ENCODE results near the gene TMC1. TPM values are rescaled to one million over a fixed set of nuclear protein-coding genes. Genes with fewer than 3 reads are reported as not detected.

Gene TMC1
- total RNA-seq, 2 donors from 2014 or later: 0.09 TPM; not detected in 1

DNA sequence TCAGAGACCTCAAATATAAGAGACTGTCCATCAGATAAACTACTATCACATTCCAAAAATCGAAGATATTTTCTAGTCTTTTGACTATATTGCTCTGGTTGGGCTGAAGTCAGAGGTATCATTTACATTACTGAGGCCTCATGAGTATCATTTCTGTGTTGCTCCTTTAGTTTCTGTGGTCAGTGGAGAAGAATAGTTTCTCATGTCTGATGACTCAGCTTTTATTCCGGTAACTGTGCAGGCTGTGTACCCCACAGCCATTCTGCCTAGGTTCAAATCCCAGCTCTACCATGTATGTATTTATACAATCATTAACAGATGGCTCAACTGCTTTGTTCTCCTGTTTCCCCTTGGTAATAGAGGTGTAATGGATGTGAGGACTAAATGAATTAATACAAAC lies 252.2 kb downstream of the TMC1 start:
- Histone ChIP-seq H3K27ac (ENCODE audit: low read depth, low read length) (no peak overlapping the region), H3K36me3 (ENCODE audit: control insufficient read depth, insufficient read depth, low read length) (no peaks in the 10 kb centered on the region), H3K27me3 (ENCODE audit: control insufficient read depth, insufficient read depth, low read length, poor library complexity, severe bottlenecking) (no peaks in the 10 kb centered on the region), H3K9ac (ENCODE audit: extremely low read depth, low read length, poor library complexity, severe bottlenecking) (no peak overlapping the region), H3K9me3 (ENCODE audit: control insufficient read depth, low read length) (no peaks in the 10 kb centered on the region), H3K4me1 (ENCODE audit: control insufficient read depth, insufficient read depth, low read length) (no peaks in the 10 kb centered on the region), H3K4me3 (ENCODE audit: low read length) (no peak overlapping the region)
- DNase-seq: no peak
- Mint-ChIP-seq H3K36me3 (ENCODE audit: low read depth) (no peaks in the 10 kb centered on the region), H3K4me3 (no peak overlapping the region), H3K27ac (peak overlapping the region; percentile 31), H3K27me3 (ENCODE audit: insufficient read depth) (no peaks in the 10 kb centered on the region), H3K9me3 (no peaks in the 10 kb centered on the region), H3K4me1 (no peaks in the 10 kb centered on the region)
- TF ChIP-seq, protein P1, sequence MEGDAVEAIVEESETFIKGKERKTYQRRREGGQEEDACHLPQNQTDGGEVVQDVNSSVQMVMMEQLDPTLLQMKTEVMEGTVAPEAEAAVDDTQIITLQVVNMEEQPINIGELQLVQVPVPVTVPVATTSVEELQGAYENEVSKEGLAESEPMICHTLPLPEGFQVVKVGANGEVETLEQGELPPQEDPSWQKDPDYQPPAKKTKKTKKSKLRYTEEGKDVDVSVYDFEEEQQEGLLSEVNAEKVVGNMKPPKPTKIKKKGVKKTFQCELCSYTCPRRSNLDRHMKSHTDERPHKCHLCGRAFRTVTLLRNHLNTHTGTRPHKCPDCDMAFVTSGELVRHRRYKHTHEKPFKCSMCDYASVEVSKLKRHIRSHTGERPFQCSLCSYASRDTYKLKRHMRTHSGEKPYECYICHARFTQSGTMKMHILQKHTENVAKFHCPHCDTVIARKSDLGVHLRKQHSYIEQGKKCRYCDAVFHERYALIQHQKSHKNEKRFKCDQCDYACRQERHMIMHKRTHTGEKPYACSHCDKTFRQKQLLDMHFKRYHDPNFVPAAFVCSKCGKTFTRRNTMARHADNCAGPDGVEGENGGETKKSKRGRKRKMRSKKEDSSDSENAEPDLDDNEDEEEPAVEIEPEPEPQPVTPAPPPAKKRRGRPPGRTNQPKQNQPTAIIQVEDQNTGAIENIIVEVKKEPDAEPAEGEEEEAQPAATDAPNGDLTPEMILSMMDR (conservative IDR thresholded peaks at IDR 0.05): no peak
- 88 to 100% methylated on average over 1 to 2 of the region's 2 CpGs for WGBS, 2 experiments (ENCODE audit: insufficient coverage in 1 of 2, insufficient read length in 1 of 2)

DNA sequence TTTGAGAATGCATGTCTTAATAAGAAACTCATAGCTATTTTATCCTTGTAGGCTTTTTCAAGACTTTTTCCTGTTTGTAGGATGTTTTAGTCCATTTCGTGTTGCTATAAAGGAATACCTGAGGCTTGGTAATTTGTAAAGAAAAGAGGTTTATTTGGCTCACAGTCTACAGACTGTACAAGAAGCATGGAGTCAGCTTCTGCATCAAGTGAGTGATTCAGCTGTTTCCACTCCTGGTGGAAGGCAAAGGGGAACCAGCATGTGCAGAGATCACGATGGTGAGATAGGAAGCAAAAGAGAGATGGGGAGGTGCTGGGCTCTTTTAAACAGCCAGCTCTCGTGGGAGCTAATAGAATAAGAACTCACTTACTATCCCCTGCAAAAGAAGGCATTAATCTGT lies 254.2 kb downstream of the TMC1 start:
- no peak overlapping the region for H3K27ac ChIP-seq (ENCODE audit: low read depth, low read length)
- Mint-ChIP-seq H3K4me3 (no peak overlapping the region), H3K27ac (no peak overlapping the region), H3K36me3 (ENCODE audit: low read depth) (no peaks in the 10 kb centered on the region), H3K27me3 (ENCODE audit: insufficient read depth) (no peaks in the 10 kb centered on the region), H3K4me1 (peaks cover 2% of the 10 kb centered on the region), H3K9me3 (no peaks in the 10 kb centered on the region)
- no peaks in the 10 kb centered on the region for H3K36me3 ChIP-seq (ENCODE audit: control insufficient read depth, insufficient read depth, low read length)
- DNase-seq: no peak
- no peak overlapping the region for H3K9ac ChIP-seq (ENCODE audit: extremely low read depth, low read length, poor library complexity, severe bottlenecking)
- 80 to 92% methylated on average over 1 to 3 of the region's 3 CpGs for WGBS, 2 experiments (ENCODE audit: insufficient coverage in 1 of 2, insufficient read length in 1 of 2)
- H3K9me3 ChIP-seq (ENCODE audit: control insufficient read depth, low read length): no peaks in the 10 kb centered on the region
- no peaks in the 10 kb centered on the region for H3K4me1 ChIP-seq (ENCODE audit: control insufficient read depth, insufficient read depth, low read length)
- H3K27me3 ChIP-seq (ENCODE audit: control insufficient read depth, insufficient read depth, low read length, poor library complexity, severe bottlenecking): no peaks in the 10 kb centered on the region
- no peak overlapping the region for H3K4me3 ChIP-seq (ENCODE audit: low read length)
- TF ChIP-seq, protein P1 (conservative IDR thresholded peaks at IDR 0.05): no peak

- no peaks in the 10 kb centered on the region for H3K27me3 ChIP-seq (ENCODE audit: control insufficient read depth, insufficient read depth, low read length, poor library complexity, severe bottlenecking)
- no peak overlapping the region for H3K27ac Mint-ChIP-seq
- no peaks in the 10 kb centered on the region for H3K4me1 ChIP-seq (ENCODE audit: control insufficient read depth, insufficient read depth, low read length)
- H3K36me3 ChIP-seq (ENCODE audit: control insufficient read depth, insufficient read depth, low read length): no peaks in the 10 kb centered on the region
- no peak for DNase-seq
- H3K4me3 ChIP-seq (ENCODE audit: low read length): no peak overlapping the region
- H3K9ac ChIP-seq (ENCODE audit: extremely low read depth, low read length, poor library complexity, severe bottlenecking): no peak overlapping the region
- H3K27ac ChIP-seq (ENCODE audit: low read depth, low read length): no peak overlapping the region
- H3K27me3 Mint-ChIP-seq (ENCODE audit: insufficient read depth): no peaks in the 10 kb centered on the region
- no peaks in the 10 kb centered on the region for H3K36me3 Mint-ChIP-seq (ENCODE audit: low read depth)
- TF ChIP-seq, protein P1 (conservative IDR thresholded peaks at IDR 0.05): no peak
- H3K4me1 Mint-ChIP-seq: peaks cover 2% of the 10 kb centered on the region
- H3K9me3 ChIP-seq (ENCODE audit: control insufficient read depth, low read length): peaks cover 6% of the 10 kb centered on the region
- no peak overlapping the region for H3K4me3 Mint-ChIP-seq
- H3K9me3 Mint-ChIP-seq: peaks cover 6% of the 10 kb centered on the region
These were observed 258.2 kb downstream of the TMC1 start for GRCh38 chr9:72779614-72780013.
